ENCODE measurements around the gene URM1.

The URM1 gene

DNA sequence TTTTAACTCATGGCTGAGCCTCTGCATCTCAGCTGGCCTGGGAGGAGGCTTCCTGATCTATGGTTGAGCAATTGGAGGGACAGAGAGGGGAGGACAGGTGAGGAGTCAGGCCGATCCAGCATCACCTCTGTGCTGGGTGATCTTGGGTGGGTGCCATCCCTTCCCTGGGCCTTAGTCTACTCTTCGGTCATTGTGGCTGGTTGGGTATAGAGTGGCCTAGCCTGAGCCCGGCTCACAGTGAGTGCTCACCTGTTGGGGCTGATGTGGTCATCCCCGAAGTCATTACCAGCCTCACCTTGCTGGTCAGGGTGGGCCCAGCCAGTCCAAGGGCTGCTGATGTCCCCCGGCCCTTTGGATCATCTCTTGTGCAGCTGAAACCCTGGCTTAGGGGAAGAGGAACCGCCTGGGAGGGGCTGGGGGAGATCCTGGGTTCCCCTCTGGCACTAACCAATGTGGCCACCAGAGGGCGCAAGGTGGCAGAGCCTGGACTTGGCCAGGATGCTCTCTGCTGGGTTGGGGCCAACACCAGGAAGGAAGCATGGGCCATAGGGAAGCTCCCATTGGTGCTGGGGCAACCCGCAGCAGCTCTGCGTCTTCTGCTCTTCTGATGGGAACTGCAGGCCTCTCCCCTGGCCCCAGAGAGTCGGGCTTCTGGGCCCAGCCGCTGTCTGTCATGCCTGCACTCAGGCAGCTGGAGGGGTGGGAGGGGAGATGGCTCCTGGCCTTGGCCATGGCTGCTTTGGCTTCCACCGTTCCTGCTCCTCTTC, 67.4 kb downstream of the URM1 start:
- intact Hi-C loops (cut with DNase I; ENCODE audit: low total_unique reads) = no loop called here

GRCh38 chr9:128439273-128439672, 68.1 kb downstream of the URM1 start:
- TF ChIP-seq CTCF (IDR thresholded peaks at IDR 0.05) = no peak
- Histone ChIP-seq H3K27ac (no peak overlapping the region), H3K27me3 (no peaks in the 10 kb centered on the region), H3K4me1 (peaks cover 0 to 7% (median 3%) of the 10 kb centered on the region in 4 donors), H3K9me3 (no peaks in the 10 kb centered on the region), H3K36me3 (peaks cover 0 to 27% (median 0%) of the 10 kb centered on the region in 3 donors), H3K4me3 (no peak overlapping the region)
- intact Hi-C loops (cut with DNase I; ENCODE audit: low total_unique reads) = no loop called here
- no peak for DNase-seq

More for the DNA sequence above, 67.4 kb downstream of the URM1 start:
- Histone ChIP-seq H3K4me1 (peaks cover 0 to 7% (median 3%) of the 10 kb centered on the region in 4 donors), H3K27ac (no peak overlapping the region), H3K9me3 (no peaks in the 10 kb centered on the region), H3K27me3 (no peaks in the 10 kb centered on the region), H3K36me3 (peaks cover 0 to 34% (median 0%) of the 10 kb centered on the region in 3 donors), H3K4me3 (no peak overlapping the region)
- DNase-seq = peak; percentile 81 to 88
- TF ChIP-seq CTCF (IDR thresholded peaks at IDR 0.05) = peak; percentile 90 to 94

Data from tibial artery (tissue), 4 donors.